H9 (cell line): Measurements from ENCODE around the gene DYTN. TPM values are rescaled to one million over a fixed set of nuclear protein-coding genes. Genes with fewer than 3 reads are reported as not detected.

Source experiments
- DNase-seq: peaks from one replicate; pipeline ENCODE4 v3.0.0-alpha.2; 2017
- H2AFZ ChIP-seq: one replicate; pipeline ENCODE4 v1.6.1; 2013; ENCODE audit warnings: mild to moderate bottlenecking, low read length, control low read depth, moderate library complexity
- H2AK5ac ChIP-seq: 2 replicates; pipeline ENCODE4 v1.6.1; 2013; ENCODE audit warnings: low read length, control low read depth, mixed read lengths; ENCODE audit not compliant: insufficient read length
- H2BK120ac ChIP-seq: one replicate; pipeline ENCODE4 v1.6.1; 2013; ENCODE audit warnings: low read depth, mild to moderate bottlenecking, low read length, control low read depth, inconsistent platforms; ENCODE audit not compliant: poor library complexity, severe bottlenecking
- H2BK12ac ChIP-seq: 2 replicates; pipeline ENCODE4 v1.6.1; 2013; ENCODE audit warnings: low read length, control low read depth, mixed read lengths, low read depth; ENCODE audit not compliant: insufficient read length
- H2BK15ac ChIP-seq: 2 replicates; pipeline ENCODE4 v1.6.1; 2013; ENCODE audit warnings: low read depth, low read length, control low read depth
- H2BK20ac ChIP-seq: one replicate; pipeline ENCODE4 v1.6.1; 2013; ENCODE audit warnings: low read depth, mild to moderate bottlenecking, low read length, control low read depth, inconsistent platforms; ENCODE audit not compliant: poor library complexity, severe bottlenecking
- H2BK5ac ChIP-seq: 2 replicates; pipeline ENCODE4 v1.6.1; 2013; ENCODE audit warnings: low read length, control low read depth, mixed read lengths; ENCODE audit not compliant: insufficient read length
- H3K14ac ChIP-seq: 2 replicates; pipeline ENCODE4 v1.6.1; 2013; ENCODE audit warnings: low read length, control low read depth; ENCODE audit not compliant: insufficient read depth
- H3K18ac ChIP-seq: 2 replicates; pipeline ENCODE4 v1.6.1; 2013; ENCODE audit warnings: low read depth, mild to moderate bottlenecking, mixed read lengths, low read length, control low read depth; ENCODE audit not compliant: insufficient read length
- H3K23ac ChIP-seq: 2 replicates; pipeline ENCODE4 v1.6.1; 2013; ENCODE audit warnings: low read length, control low read depth, mixed read lengths, low read depth; ENCODE audit not compliant: insufficient read length
- H3K23me2 ChIP-seq: 2 replicates; pipeline ENCODE4 v1.6.1; 2013; ENCODE audit warnings: low read depth, mild to moderate bottlenecking, mixed read lengths, low read length, control low read depth; ENCODE audit not compliant: insufficient read length, poor library complexity, severe bottlenecking
- H3K27ac ChIP-seq: 2 replicates; pipeline ENCODE4 v1.5.1; 2013; ENCODE audit warnings: low read length, control low read depth, mixed read lengths, low read depth; ENCODE audit not compliant: insufficient read length
- H3K27me3 ChIP-seq: 2 replicates; pipeline ENCODE4 v1.6.1; 2013; ENCODE audit warnings: low read length, control low read depth, inconsistent platforms; ENCODE audit not compliant: insufficient read depth
- H3K4ac ChIP-seq: 2 replicates; pipeline ENCODE4 v1.6.1; 2013; ENCODE audit warnings: low read depth, mild to moderate bottlenecking, control low read depth, inconsistent platforms, low read length, moderate library complexity
- H3K4me1 ChIP-seq: 2 replicates; pipeline ENCODE4 v1.6.1; 2013; ENCODE audit warnings: low read length, control low read depth, inconsistent platforms; ENCODE audit not compliant: insufficient read depth
- H3K4me2 ChIP-seq: 2 replicates; pipeline ENCODE4 v1.6.1; 2013; ENCODE audit warnings: low read length, control low read depth, mixed read lengths; ENCODE audit not compliant: insufficient read length, insufficient read depth
- H3K56ac ChIP-seq: 2 replicates; pipeline ENCODE4 v1.6.1; 2013; ENCODE audit warnings: low read depth, mild to moderate bottlenecking, mixed read lengths, low read length, control low read depth; ENCODE audit not compliant: insufficient read length
- H3K79me1 ChIP-seq: 2 replicates; pipeline ENCODE4 v1.6.1; 2013; ENCODE audit warnings: low read depth, mild to moderate bottlenecking, moderate library complexity, low read length, control low read depth, inconsistent platforms; ENCODE audit not compliant: insufficient read depth, poor library complexity, severe bottlenecking
- H3K79me2 ChIP-seq: 2 replicates; pipeline ENCODE4 v1.6.1; 2013; ENCODE audit warnings: low read length, control low read depth, inconsistent platforms; ENCODE audit not compliant: insufficient read depth
- H3K9ac ChIP-seq: 2 replicates; pipeline ENCODE4 v1.6.1; 2013; ENCODE audit warnings: low read length, control low read depth, mixed read lengths; ENCODE audit not compliant: insufficient read length; ENCODE audit errors: extremely low read depth
- H3K9me3 ChIP-seq: one replicate; pipeline ENCODE4 v1.6.1; 2013; ENCODE audit warnings: low read depth, low read length, inconsistent platforms; ENCODE audit not compliant: control insufficient read depth
- H3T11ph ChIP-seq: one replicate; pipeline ENCODE4 v1.6.1; 2013; ENCODE audit warnings: mild to moderate bottlenecking, low read length, control low read depth, inconsistent platforms
- H4K20me1 ChIP-seq: one replicate; pipeline ENCODE4 v1.6.1; 2013; ENCODE audit not compliant: control insufficient read depth, insufficient read length, insufficient read depth
- H4K5ac ChIP-seq: 2 replicates; pipeline ENCODE4 v1.6.1; 2013; ENCODE audit warnings: low read depth, mild to moderate bottlenecking, mixed read lengths, low read length, control low read depth; ENCODE audit not compliant: insufficient read length
- H4K8ac ChIP-seq: replicated peaks from 2 replicates; pipeline ENCODE4 v1.6.1; 2013; ENCODE audit warnings: low read length, control low read depth, mixed read lengths, low read depth; ENCODE audit not compliant: insufficient read length
- H4K91ac ChIP-seq: 2 replicates; pipeline ENCODE4 v1.6.1; 2013; ENCODE audit warnings: low read depth, mild to moderate bottlenecking, moderate library complexity, mixed read lengths, low read length, control low read depth; ENCODE audit not compliant: insufficient read length
- H3K27ac Mint-ChIP-seq, 3 experiments: 2 replicates in 2 of 3; 3 replicates in 1 of 3; pipeline ENCODE4 v1.8.0; 2020 to 2021; ENCODE audit warnings: mixed read lengths in 3 of 3, mild to moderate bottlenecking in 1 of 3, moderate library complexity in 1 of 3
- H3K27me3 Mint-ChIP-seq: 2 replicates; pipeline ENCODE4 v1.8.0; 2021; ENCODE audit warnings: low read depth, mild to moderate bottlenecking, moderate library complexity, mixed read lengths
- H3K36me3 Mint-ChIP-seq, 3 experiments: 2 replicates in 2 of 3; 3 replicates in 1 of 3; pipeline ENCODE4 v1.8.0; 2020 to 2021; ENCODE audit warnings: low read depth in 3 of 3, mixed read lengths in 3 of 3; ENCODE audit not compliant: insufficient read depth in 1 of 3
- H3K4me1 Mint-ChIP-seq, 2 experiments: 2 replicates each; pipeline ENCODE4 v1.8.0; 2020; ENCODE audit warnings: mixed read lengths in 2 of 2
- H3K4me3 Mint-ChIP-seq, 2 experiments: 2 replicates in 1 of 2; 3 replicates in 1 of 2; pipeline ENCODE4 v1.8.0; 2020 to 2021; ENCODE audit warnings: mild to moderate bottlenecking in 2 of 2, mixed read lengths in 2 of 2, moderate library complexity in 1 of 2
- H3K9me3 Mint-ChIP-seq, 2 experiments: 2 replicates in 1 of 2; 3 replicates in 1 of 2; pipeline ENCODE4 v1.8.0; 2020; ENCODE audit warnings: mild to moderate bottlenecking in 2 of 2, mixed read lengths in 2 of 2, moderate library complexity in 1 of 2
- WGBS: extraction: QIAGEN DNeasy Blood & Tissue Kit; methylation state at CpG from one replicate; pipeline ENCODE4 v1.1.7; 2013; ENCODE audit warnings: missing lambda C conversion rate, low lambda C conversion rate, mixed read lengths; ENCODE audit not compliant: insufficient read length; ENCODE audit errors: extremely low coverage; 5-methylcytosine and 5-hydroxymethylcytosine counted together
- total RNA-seq: library from RNA; stranded (reverse); gene quantifications from 2 replicates; pipeline ENCODE4 v1.2.1, GENCODE V29; 2021
- TF ChIP-seq, protein P1 (sequence below): fragments of 200-600 bp; sonication (generic); conservative IDR thresholded peaks from 3 replicates; pipeline ENCODE4 v1.8.0; 2021; ENCODE audit warnings: antibody characterized with exemption, mild to moderate bottlenecking

Gene DYTN
- total RNA-seq, 1 experiment from 2014 or later = not detected

DNA sequence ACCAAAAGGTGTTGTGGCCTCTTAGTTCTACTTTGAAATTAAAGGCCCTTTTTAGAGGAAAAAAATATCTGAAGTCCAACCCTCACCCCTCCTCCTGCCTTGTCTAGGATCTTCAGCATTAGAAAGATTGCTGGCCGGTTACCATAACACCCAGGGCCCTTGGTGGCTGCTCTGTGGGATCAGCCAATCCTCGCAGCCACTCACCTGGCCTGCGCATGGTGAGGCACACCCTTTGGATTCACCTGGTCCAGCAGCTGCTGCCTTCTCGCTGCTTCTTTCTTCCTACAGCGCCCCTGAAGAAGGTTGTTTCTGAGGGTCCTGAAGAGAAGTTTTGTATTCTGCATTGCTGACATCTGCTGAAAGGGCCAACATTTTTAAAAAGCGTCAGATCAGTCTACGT, 25.2 kb downstream of the DYTN start:
- H3K9me3 ChIP-seq = no peaks in the 10 kb centered on the region
- TF ChIP-seq, protein P1, sequence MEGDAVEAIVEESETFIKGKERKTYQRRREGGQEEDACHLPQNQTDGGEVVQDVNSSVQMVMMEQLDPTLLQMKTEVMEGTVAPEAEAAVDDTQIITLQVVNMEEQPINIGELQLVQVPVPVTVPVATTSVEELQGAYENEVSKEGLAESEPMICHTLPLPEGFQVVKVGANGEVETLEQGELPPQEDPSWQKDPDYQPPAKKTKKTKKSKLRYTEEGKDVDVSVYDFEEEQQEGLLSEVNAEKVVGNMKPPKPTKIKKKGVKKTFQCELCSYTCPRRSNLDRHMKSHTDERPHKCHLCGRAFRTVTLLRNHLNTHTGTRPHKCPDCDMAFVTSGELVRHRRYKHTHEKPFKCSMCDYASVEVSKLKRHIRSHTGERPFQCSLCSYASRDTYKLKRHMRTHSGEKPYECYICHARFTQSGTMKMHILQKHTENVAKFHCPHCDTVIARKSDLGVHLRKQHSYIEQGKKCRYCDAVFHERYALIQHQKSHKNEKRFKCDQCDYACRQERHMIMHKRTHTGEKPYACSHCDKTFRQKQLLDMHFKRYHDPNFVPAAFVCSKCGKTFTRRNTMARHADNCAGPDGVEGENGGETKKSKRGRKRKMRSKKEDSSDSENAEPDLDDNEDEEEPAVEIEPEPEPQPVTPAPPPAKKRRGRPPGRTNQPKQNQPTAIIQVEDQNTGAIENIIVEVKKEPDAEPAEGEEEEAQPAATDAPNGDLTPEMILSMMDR = no peak
- H2BK15ac ChIP-seq = no peak overlapping the region
- H3K9ac ChIP-seq = no peak overlapping the region
- H3K18ac ChIP-seq = no peak overlapping the region
- no peaks in the 10 kb centered on the region for H3K27me3 ChIP-seq
- H4K20me1 ChIP-seq = no peaks in the 10 kb centered on the region
- no peaks in the 10 kb centered on the region for H3K79me1 ChIP-seq
- H3K4me1 Mint-ChIP-seq = no peaks in the 10 kb centered on the region
- H3K23ac ChIP-seq = no peak overlapping the region
- H3K23me2 ChIP-seq = no peaks in the 10 kb centered on the region
- H4K8ac ChIP-seq = no peak overlapping the region
- no peak overlapping the region for H4K91ac ChIP-seq
- DNase-seq = no peak
- H2AK5ac ChIP-seq = no peak overlapping the region
- no peak overlapping the region for H3K27ac Mint-ChIP-seq
- H2BK120ac ChIP-seq = no peak overlapping the region
- H2AFZ ChIP-seq = no peak overlapping the region
- H3K56ac ChIP-seq = no peak overlapping the region
- no peak overlapping the region for H2BK5ac ChIP-seq
- H2BK20ac ChIP-seq = no peak overlapping the region
- no peaks in the 10 kb centered on the region for H3K79me2 ChIP-seq
- no peak overlapping the region for H3T11ph ChIP-seq
- H3K36me3 Mint-ChIP-seq = no peaks in the 10 kb centered on the region
- H3K14ac ChIP-seq = no peak overlapping the region
- WGBS = no CpG with 5 or more reads among the region's 7 CpGs
- no peak overlapping the region for H2BK12ac ChIP-seq
- no peaks in the 10 kb centered on the region for H3K4me1 ChIP-seq
- H3K9me3 Mint-ChIP-seq = no peaks in the 10 kb centered on the region
- H3K27me3 Mint-ChIP-seq = no peaks in the 10 kb centered on the region
- H3K27ac ChIP-seq = no peak overlapping the region
- no peak overlapping the region for H4K5ac ChIP-seq
- no peak overlapping the region for H3K4ac ChIP-seq
- no peak overlapping the region for H3K4me3 Mint-ChIP-seq
- H3K4me2 ChIP-seq = no peak overlapping the region
